GM12892 (cell line): ENCODE data around the gene TXLNB.

ENCODE experiments used
- POLR2A ChIP-seq: IDR thresholded peaks from 2 replicates; pipeline ENCODE4 v1.6.1; 2011; ENCODE audit warnings: low read depth, low read length, control low read depth
- TAF1 ChIP-seq: IDR thresholded peaks from 2 replicates; pipeline ENCODE4 v1.6.1; 2011; ENCODE audit warnings: low read depth, mild to moderate bottlenecking, control low read depth, low read length, borderline replicate concordance

- TF ChIP-seq POLR2A (no peak), TAF1 (no peak)
Measured at GRCh38 chr6:139201378-139201777, 90.4 kb downstream of the TXLNB start.
